H1 (cell line): ENCODE measurements around the gene MAGEB3. TPM values are rescaled to one million over a fixed set of nuclear protein-coding genes. Genes with fewer than 3 reads are reported as not detected.

Experiments used
- CTCF ChIA-PET: fragments of 300-600 bp; sonication (Branson Sonifier 250); formaldehyde crosslinking; loops from one replicate; lab custom pipeline; 2021; ENCODE audit not compliant: partially characterized antibody; lab: Charles Lee
- POLR2A ChIA-PET: fragments of 300-600 bp; sonication (Branson Sonifier 250); formaldehyde crosslinking; loops from one replicate; lab custom pipeline; 2021; ENCODE audit warnings: inconsistent platforms; ENCODE audit not compliant: partially characterized antibody; lab: Charles Lee
- DNase-seq, 2 experiments: peaks; one replicate each; pipeline versions ENCODE4 v3.0.0 to v3.0.0-alpha.2; 2010 to 2022; ENCODE audit warnings: low spot score in 2 of 2, low read depth in 1 of 2, mixed read lengths in 1 of 2
- FAIRE-seq: peaks from 2 replicates; lab custom pipeline; 2011; peaks lifted over from hg19 to GRCh38; lab: Jason Lieb, UNC
- H2AFZ ChIP-seq: 2 replicates; pipeline ENCODE4 v1.8.1; 2012; ENCODE audit warnings: low read length, inconsistent platforms
- H2AK5ac ChIP-seq: 2 replicates; pipeline ENCODE4 v1.6.1; 2013; ENCODE audit warnings: low read depth, low read length
- H2BK120ac ChIP-seq: replicated peaks from 2 replicates; pipeline ENCODE3; 2013; ENCODE audit warnings: low read depth, low read length, inconsistent platforms
- H2BK12ac ChIP-seq: 2 replicates; pipeline ENCODE4 v1.6.1; 2013; ENCODE audit warnings: low read depth, low read length
- H2BK15ac ChIP-seq: 2 replicates; pipeline ENCODE4 v1.6.1; 2013; ENCODE audit warnings: low read length
- H2BK20ac ChIP-seq: 2 replicates; pipeline ENCODE4 v1.6.1; 2013; ENCODE audit warnings: low read length
- H2BK5ac ChIP-seq: 2 replicates; pipeline ENCODE4 v1.6.1; 2013; ENCODE audit warnings: low read depth, low read length
- H3K14ac ChIP-seq: 2 replicates; pipeline ENCODE4 v1.6.1; 2013; ENCODE audit warnings: inconsistent platforms; ENCODE audit not compliant: insufficient read length
- H3K18ac ChIP-seq: 2 replicates; pipeline ENCODE4 v1.6.1; 2013; ENCODE audit warnings: low read length; ENCODE audit errors: extremely low read depth
- H3K23ac ChIP-seq: 2 replicates; pipeline ENCODE4 v1.6.1; 2013; ENCODE audit warnings: inconsistent platforms; ENCODE audit not compliant: insufficient read length
- H3K23me2 ChIP-seq: 2 replicates; pipeline ENCODE4 v1.6.1; 2013; ENCODE audit warnings: low read depth, low read length
- H3K27ac ChIP-seq: 2 replicates; pipeline ENCODE4 v1.6.1; 2011; ENCODE audit warnings: low read depth, low read length, inconsistent platforms
- H3K27me3 ChIP-seq, 4 experiments: replicated peaks in 1 of 4; 1 replicate in 1 of 4; 2 replicates in 3 of 4; pipeline versions ENCODE4 v1.6.1 to v1.8.1; 2011 to 2013; ENCODE audit warnings: low read length in 3 of 4, mild to moderate bottlenecking in 3 of 4, inconsistent platforms in 2 of 4, mixed read lengths in 2 of 4, moderate library complexity in 1 of 4; ENCODE audit not compliant: control insufficient read depth in 3 of 4, insufficient read depth in 3 of 4; ENCODE audit errors: extremely low read depth in 1 of 4
- H3K36me3 ChIP-seq, 4 experiments: 2 replicates each; pipeline versions ENCODE4 v1.6.1 to v1.8.1; 2011 to 2013; ENCODE audit warnings: mild to moderate bottlenecking in 4 of 4, low read length in 3 of 4, moderate library complexity in 2 of 4, control low read depth in 1 of 4, inconsistent platforms in 1 of 4; ENCODE audit not compliant: insufficient read depth in 4 of 4, control insufficient read depth in 2 of 4
- H3K4ac ChIP-seq: replicated peaks from 2 replicates; pipeline ENCODE3; 2013; ENCODE audit warnings: low read length, low read depth, mixed read lengths, inconsistent platforms; ENCODE audit not compliant: insufficient read length
- H3K4me1 ChIP-seq, 4 experiments: replicated peaks in 1 of 4; 1 replicate in 1 of 4; 2 replicates in 3 of 4; pipeline versions ENCODE4 v1.6.1 to v1.8.1; 2011 to 2013; ENCODE audit warnings: low read length in 3 of 4, inconsistent platforms in 2 of 4, mixed read lengths in 1 of 4; ENCODE audit not compliant: insufficient read depth in 4 of 4, control insufficient read depth in 3 of 4
- H3K4me2 ChIP-seq, 2 experiments: 2 replicates each; pipeline versions ENCODE4 v1.6.1 to v1.8.1; 2011 to 2013; ENCODE audit warnings: low read depth in 2 of 2, low read length in 2 of 2, control low read depth in 1 of 2, inconsistent platforms in 1 of 2, mild to moderate bottlenecking in 1 of 2; ENCODE audit not compliant: insufficient read depth in 1 of 2
- H3K4me3 ChIP-seq, 4 experiments: fragments of 200-600, 300-600 bp in 1 of 4; sonication (generic), shearing (Covaris generic), sonication (Bioruptor Twin) in 1 of 4; 2 replicates each; pipeline versions ENCODE4 v1.5.1 to v1.8.1; 2011 to 2016; ENCODE audit warnings: low read length in 4 of 4, low read depth in 3 of 4, control low read depth in 2 of 4, inconsistent platforms in 2 of 4, mild to moderate bottlenecking in 2 of 4, mixed read lengths in 1 of 4, moderate library complexity in 1 of 4; ENCODE audit not compliant: insufficient read depth in 2 of 4; ENCODE audit errors: extremely low read depth in 1 of 4
- H3K56ac ChIP-seq: replicated peaks from 2 replicates; pipeline ENCODE3; 2013; ENCODE audit warnings: low read depth, mild to moderate bottlenecking, mixed read lengths, low read length, inconsistent platforms; ENCODE audit not compliant: insufficient read length
- H3K79me1 ChIP-seq: 2 replicates; pipeline ENCODE4 v1.6.1; 2013; ENCODE audit warnings: low read depth, low read length, control low read depth
- H3K79me2 ChIP-seq, 2 experiments: 2 replicates each; pipeline versions ENCODE4 v1.6.1 to v1.8.1; 2012 to 2013; ENCODE audit warnings: low read length in 2 of 2, mild to moderate bottlenecking in 2 of 2, inconsistent platforms in 1 of 2; ENCODE audit not compliant: insufficient read depth in 2 of 2, control insufficient read depth in 1 of 2
- H3K9ac ChIP-seq, 4 experiments: replicated peaks in 1 of 4; 1 replicate in 1 of 4; 2 replicates in 3 of 4; pipeline versions ENCODE4 v1.6.1 to v1.8.1; 2011 to 2013; ENCODE audit warnings: low read depth in 3 of 4, low read length in 3 of 4, control low read depth in 2 of 4, mild to moderate bottlenecking in 2 of 4, moderate library complexity in 2 of 4, inconsistent platforms in 1 of 4; ENCODE audit errors: extremely low read depth in 1 of 4
- H3K9me3 ChIP-seq, 2 experiments: 2 replicates each; pipeline versions ENCODE4 v1.6.1 to v1.8.1; 2012 to 2013; ENCODE audit warnings: mild to moderate bottlenecking in 2 of 2, moderate library complexity in 2 of 2, control low read depth in 1 of 2, inconsistent platforms in 1 of 2, low read depth in 1 of 2, low read length in 1 of 2, mixed read lengths in 1 of 2; ENCODE audit not compliant: insufficient read depth in 2 of 2
- H4K20me1 ChIP-seq, 2 experiments: replicated peaks in 1 of 2; 2 replicates each; pipeline versions ENCODE3 to v1.8.1; 2011 to 2013; ENCODE audit warnings: inconsistent platforms in 2 of 2, low read length in 2 of 2, mild to moderate bottlenecking in 1 of 2; ENCODE audit not compliant: insufficient read depth in 2 of 2, control insufficient read depth in 1 of 2
- H4K5ac ChIP-seq: 2 replicates; pipeline ENCODE4 v1.6.1; 2013; ENCODE audit warnings: low read length, low read depth, mixed read lengths, inconsistent platforms; ENCODE audit not compliant: insufficient read length
- H4K8ac ChIP-seq: 2 replicates; pipeline ENCODE4 v1.8.0; 2013; ENCODE audit warnings: mild to moderate bottlenecking, moderate library complexity, low read length, inconsistent platforms; ENCODE audit not compliant: insufficient read depth; ENCODE audit errors: extremely low read depth
- H4K91ac ChIP-seq: replicated peaks from 2 replicates; pipeline ENCODE3; 2013; ENCODE audit warnings: low read length, mixed read lengths, inconsistent platforms; ENCODE audit not compliant: insufficient read length
- BRCA1 ChIP-seq: IDR thresholded peaks from 2 replicates; pipeline ENCODE4 v1.6.1; 2012; ENCODE audit warnings: low read depth, low read length, improper control_type of control experiment
- FOSL1 ChIP-seq: IDR thresholded peaks from 2 replicates; pipeline ENCODE4 v1.6.1; 2011; ENCODE audit warnings: mild to moderate bottlenecking, low read depth, low read length, moderate library complexity; ENCODE audit not compliant: insufficient read depth
- GTF2F1 ChIP-seq: IDR thresholded peaks from 2 replicates; pipeline ENCODE4 v1.6.1; 2012; ENCODE audit warnings: low read depth, low read length, improper control_type of control experiment, borderline replicate concordance
- KDM4A ChIP-seq: IDR thresholded peaks from one replicate; pipeline ENCODE4 v1.7.1; 2012; ENCODE audit warnings: low read depth, mild to moderate bottlenecking, moderate library complexity, low read length, inconsistent platforms; ENCODE audit not compliant: severe bottlenecking
- KDM5A ChIP-seq: fragments of 200-600 bp; IDR thresholded peaks from 2 replicates; pipeline ENCODE4 v1.7.1; 2012; ENCODE audit warnings: mild to moderate bottlenecking, low read length, inconsistent platforms, mixed read lengths
- MAX ChIP-seq: IDR thresholded peaks from 2 replicates; pipeline ENCODE4 v1.6.1; 2012; ENCODE audit warnings: inconsistent platforms
- PHF8 ChIP-seq: fragments of 200-600 bp; sonication (generic); conservative IDR thresholded peaks from 2 replicates; pipeline ENCODE4 v1.7.1; 2012; ENCODE audit warnings: low read depth, mild to moderate bottlenecking, inconsistent platforms, low read length, moderate library complexity
- SIRT6 ChIP-seq: IDR thresholded peaks from one replicate; pipeline ENCODE4 v1.7.1; 2012; ENCODE audit warnings: low read length, inconsistent platforms
- TAF1 ChIP-seq: IDR thresholded peaks from 2 replicates; pipeline ENCODE4 v1.6.1; 2011; ENCODE audit warnings: mild to moderate bottlenecking, low read depth, low read length
- YY1 ChIP-seq: IDR thresholded peaks from 2 replicates; pipeline ENCODE4 v1.6.1; 2011; ENCODE audit warnings: low read depth, mild to moderate bottlenecking, low read length
- WGBS, 2 experiments: shearing (Covaris generic) in 1 of 2; methylation state at CpG; one replicate each; pipeline versions ENCODE4 v1.1.6 to v1.1.7; 2013 to 2015; ENCODE audit warnings: low lambda C conversion rate in 2 of 2, mixed read lengths in 2 of 2, inconsistent platforms in 1 of 2, low coverage in 1 of 2, missing lambda C conversion rate in 1 of 2; ENCODE audit not compliant: insufficient replicate concordance in 2 of 2, insufficient coverage in 1 of 2, insufficient read length in 1 of 2; ENCODE audit errors: extremely low coverage in 1 of 2, missing lambda C conversion rate in 1 of 2; 5-methylcytosine and 5-hydroxymethylcytosine counted together
- polyA plus RNA-seq, 7 experiments: library from polyadenylated mRNA; depleted of rRNA in 3 of 7; stranded (reverse) in 5 of 7; unstranded in 2 of 7; fragments of >200 nt in 5 of 7; fragments of 200-250 nt in 2 of 7; gene quantifications; 1 replicate in 5 of 7; 2 replicates in 1 of 7; 4 replicates in 1 of 7; pipeline versions ENCODE4 v1.2.1 to v1.2.3, GENCODE V29; 2011 to 2013; ENCODE audit warnings: missing spikeins in 2 of 7, mixed read lengths in 2 of 7
- total RNA-seq: library from RNA; stranded (reverse); fragmentation: NEBNext Ultra II Directional; extraction: Animal tissue kit (Norgen Biotek cat#: 25700); gene quantifications from 2 replicates; pipeline ENCODE4 v1.2.1, GENCODE V29; 2021

MAGEB3 gene
- total and polyA plus RNA-seq, 2 of the 8 experiments (the other 6 are each of a cell fraction or from before 2014, with no cell fraction given), result not detected

GRCh38 chrX:30219372-30219771 lies 11.1 kb upstream of the MAGEB3 start:
- Histone ChIP-seq H3K14ac (no peak overlapping the region), H3K4me2 (peak overlapping the region in 1 of 2 experiments; percentile 24; a peak in 1 of 4 replicates), H3K36me3 (no peaks in the 10 kb centered on the region), H3K9ac (no peak overlapping the region), H3K79me2 (no peaks in the 10 kb centered on the region), H3K23me2 (no peaks in the 10 kb centered on the region), H3K4me1 (peaks cover 0 to 9% (median 0%) of the 10 kb centered on the region in 4 experiments; a peak in 2 of 7 replicates), H3K4me3 (peak overlapping the region in 1 of 4 experiments; percentile 15; a peak in 1 of 8 replicates), H3K56ac (no peak overlapping the region), H2AK5ac (no peak overlapping the region), H2AFZ (no peak overlapping the region), H4K5ac (peak overlapping the region; percentile 15), H4K8ac (no peak overlapping the region), H2BK5ac (peak overlapping the region; percentile 29; the same call in 1 of the 2 replicates), H2BK120ac (no peak overlapping the region), H2BK15ac (no peak overlapping the region), H3K27me3 (no peaks in the 10 kb centered on the region), H3K27ac (no peak overlapping the region; the same call in 1 of the 2 replicates), H2BK12ac (no peak overlapping the region), H3K23ac (no peak overlapping the region), H3K18ac (no peak overlapping the region), H2BK20ac (no peak overlapping the region), H3K79me1 (no peaks in the 10 kb centered on the region), H4K91ac (no peak overlapping the region), H4K20me1 (no peaks in the 10 kb centered on the region), H3K9me3 (no peaks in the 10 kb centered on the region; a peak in 1 of 4 replicates), H3K4ac (no peak overlapping the region)
- POLR2A ChIA-PET, result no interaction called here
- TF ChIP-seq YY1 (no peak), TAF1 (no peak), MAX (no peak), FOSL1 (no peak), PHF8 (no peak), BRCA1 (no peak), KDM4A (no peak), KDM5A (no peak), SIRT6 (no peak), GTF2F1 (no peak)
- CTCF ChIA-PET, result interaction anchor here (0.8 kb wide), 1 partner anchor 20 kb away, joined by 3 read pairs; no protein-coding TSS in a partner anchor
- FAIRE-seq (peak; percentile 88), DNase-seq (peak; percentile 19 to 43)
- 34% methylated on average over 4 of the region's 4 CpGs; no CpG with 5 or more reads in 1 of the 2 experiments for WGBS, 2 experiments
